HG03442 (cell line): ENCODE results near the gene SLCO3A1.
"Not testable (repeated sequence)": the region's sequence is repeated elsewhere in the genome, so short reads cannot be mapped to it uniquely, and the experiment has no call there.

Source experiments
- ATAC-seq: cut with Tn5 transposase; IDR thresholded peaks from one replicate; pipeline ENCODE4 v1.9.1; 2021; ENCODE audit warnings: mild to moderate bottlenecking, moderate library complexity; ENCODE audit not compliant: unreplicated experiment

Gene SLCO3A1

DNA sequence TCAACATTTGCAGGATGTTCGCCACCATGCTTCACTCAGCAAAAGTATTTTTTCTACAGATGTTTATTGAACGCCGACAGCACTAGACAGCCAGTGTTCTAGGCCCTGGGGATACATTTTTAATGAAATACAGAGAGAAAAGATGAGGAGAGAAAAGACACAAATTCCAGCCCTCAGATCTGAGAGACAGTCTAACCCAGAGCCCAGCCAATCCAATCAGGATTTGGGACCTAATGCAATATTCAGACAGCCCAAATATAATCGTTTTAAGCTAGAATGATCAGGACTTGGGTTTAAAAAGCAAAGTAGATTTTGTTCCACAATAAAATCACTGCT lies 174.8 kb downstream of the SLCO3A1 start:
- ATAC-seq: no peak

DNA sequence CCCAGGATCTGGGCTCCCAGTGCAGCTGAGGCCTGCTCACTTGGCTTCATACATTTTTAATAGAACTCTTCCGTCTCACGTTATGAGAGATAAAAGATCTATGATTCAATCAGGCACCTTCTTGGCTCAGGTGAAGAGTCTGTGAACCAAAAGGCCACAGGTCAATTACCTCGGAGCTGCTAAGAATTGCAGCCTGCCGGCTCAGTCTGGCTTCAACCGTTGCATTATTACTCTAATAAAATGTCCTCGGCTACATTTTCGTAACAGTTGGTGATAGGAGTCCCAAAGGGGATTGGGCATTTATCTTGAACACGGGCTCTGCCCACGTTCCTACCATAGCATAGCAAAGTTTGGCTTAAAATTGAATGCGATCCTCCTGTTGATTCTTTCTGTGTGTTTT lies 176.3 kb downstream of the SLCO3A1 start:
- ATAC-seq: no peak

DNA sequence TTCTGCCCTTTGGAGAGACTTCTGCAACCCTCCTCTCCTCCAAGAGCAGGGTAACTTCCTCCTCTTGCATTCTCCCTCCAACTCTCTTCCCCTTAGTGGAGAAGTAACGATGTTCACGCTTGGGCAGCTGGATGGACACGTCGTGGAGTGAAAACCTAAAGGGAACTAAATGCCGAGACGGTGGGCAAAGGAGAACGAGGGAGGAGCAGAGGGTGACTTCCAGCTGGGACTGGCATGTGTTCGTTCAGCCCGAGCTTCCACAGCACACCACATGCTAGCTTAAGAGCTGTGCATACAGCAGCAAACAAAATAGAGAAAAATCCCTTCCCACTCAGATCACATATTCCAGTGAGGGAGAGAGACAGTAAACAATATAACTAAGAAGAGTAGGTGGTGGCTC lies 179.8 kb downstream of the SLCO3A1 start:
- ATAC-seq: no peak

DNA sequence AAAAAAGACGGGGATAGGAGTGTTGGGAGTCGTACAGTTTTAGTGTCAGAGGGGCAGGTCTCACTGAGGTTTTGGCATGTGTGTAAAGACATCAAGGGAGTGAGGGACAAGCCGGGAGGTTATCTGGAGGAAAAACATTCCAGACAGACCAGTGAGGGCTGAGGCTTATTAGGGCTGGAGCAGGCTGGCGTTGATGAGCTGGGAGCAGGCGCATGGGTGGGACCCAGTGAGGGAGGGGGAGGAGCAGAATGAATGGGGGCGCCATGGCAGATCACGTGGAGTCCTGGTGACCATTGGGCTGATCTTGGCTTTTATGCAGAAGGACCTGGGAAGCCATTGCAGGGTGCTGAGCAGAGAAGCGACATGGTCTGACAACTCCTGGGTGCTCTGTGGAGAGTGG lies 180.2 kb downstream of the SLCO3A1 start:
- no peak for ATAC-seq

DNA sequence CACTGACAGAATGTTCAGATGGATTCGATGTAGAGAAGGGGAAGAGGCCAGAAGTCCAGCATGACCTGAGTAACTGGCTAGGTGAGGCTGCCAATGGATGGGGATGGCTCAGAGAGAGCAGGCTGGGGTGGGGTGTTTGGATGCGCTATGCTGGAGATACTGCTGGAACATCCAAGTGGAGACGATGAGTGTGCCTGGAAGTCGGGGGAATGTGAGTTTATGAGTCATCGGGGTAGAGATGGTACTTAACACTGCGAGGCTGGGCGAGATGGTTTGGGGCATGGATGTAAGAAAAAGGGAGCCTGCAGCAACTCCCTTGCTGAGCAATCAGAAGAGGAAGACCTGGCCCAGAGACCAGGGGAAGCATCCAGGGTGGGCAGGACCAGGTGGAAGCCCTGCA lies 180.7 kb downstream of the SLCO3A1 start:
- ATAC-seq: no peak

DNA sequence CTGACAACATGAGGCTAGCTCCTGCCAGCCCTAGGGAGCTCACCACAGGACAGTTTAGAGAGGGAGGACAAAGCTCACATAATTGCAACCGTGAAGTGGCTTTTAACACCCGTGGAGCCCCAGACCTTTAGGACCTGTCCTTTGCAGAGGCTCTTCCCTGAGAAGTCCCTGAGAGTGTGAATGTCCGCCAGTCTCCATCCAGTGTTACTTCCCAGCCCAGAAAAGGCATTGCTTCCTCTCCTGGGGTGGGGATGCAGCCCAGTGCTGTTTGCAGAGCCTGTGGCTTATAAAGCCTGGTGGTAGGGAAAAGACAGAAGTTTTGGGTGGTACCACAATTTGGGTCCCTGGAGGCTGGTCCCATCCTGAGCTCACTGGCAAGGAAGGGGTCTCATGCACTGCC lies 182.0 kb downstream of the SLCO3A1 start:
- ATAC-seq: no peak

DNA sequence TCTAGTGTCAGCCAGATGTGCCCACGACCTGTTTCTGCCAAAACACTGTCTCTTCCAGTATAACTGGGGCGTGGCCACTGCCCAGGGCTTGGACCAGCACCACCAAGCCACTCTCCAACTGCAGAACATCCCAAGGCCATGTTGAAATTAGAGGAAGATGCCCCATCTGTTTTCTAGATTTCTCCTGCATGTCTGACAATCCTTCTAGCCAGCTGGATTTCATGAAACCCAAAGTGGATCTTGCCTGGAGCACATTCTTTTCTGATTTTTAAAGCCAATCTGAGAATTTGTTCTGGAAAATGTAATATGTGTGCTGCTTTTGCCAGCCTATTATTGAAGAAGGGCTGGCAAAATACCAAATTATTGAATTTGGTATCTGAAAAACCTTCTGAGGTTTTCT lies 182.5 kb downstream of the SLCO3A1 start:
- ATAC-seq: no peak

DNA sequence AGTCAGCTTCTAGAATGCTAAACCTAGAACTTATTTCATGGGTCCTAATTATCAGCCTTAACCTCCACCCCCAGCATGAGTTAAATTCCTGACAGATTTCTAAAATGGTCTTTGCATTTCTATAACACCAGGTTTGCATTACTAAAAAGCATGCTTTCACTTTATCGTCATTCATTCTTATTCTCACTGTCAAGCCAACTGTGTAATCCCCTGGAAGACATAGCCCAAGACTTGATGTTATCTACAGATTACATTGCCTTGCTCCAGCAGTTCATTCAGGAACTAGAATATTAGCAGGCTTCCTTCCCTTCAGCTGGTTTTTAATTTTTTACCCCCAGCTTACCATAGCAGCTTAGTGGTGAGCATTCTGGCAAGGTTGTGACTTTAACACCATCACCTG lies 184.0 kb downstream of the SLCO3A1 start:
- ATAC-seq: no peak

DNA sequence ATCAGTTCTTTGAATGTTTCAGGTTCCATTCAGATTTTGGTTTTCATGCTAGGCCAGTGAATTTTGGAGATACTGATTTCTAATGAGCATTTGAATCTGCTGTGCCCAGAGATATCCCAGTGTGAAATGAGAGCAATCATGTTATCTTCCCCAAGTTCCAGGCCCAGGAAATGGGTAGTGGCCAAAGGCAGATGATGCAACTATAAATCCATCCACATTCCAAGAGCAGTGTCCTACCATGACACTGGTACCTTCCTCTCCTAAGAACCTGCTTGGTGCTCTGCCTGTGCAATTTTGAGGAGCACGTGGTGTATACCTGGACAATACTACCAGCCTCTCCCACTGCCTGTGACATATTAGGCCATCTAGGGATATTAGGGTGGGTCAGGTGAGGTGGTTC lies 186.8 kb downstream of the SLCO3A1 start:
- ATAC-seq: no peak

DNA sequence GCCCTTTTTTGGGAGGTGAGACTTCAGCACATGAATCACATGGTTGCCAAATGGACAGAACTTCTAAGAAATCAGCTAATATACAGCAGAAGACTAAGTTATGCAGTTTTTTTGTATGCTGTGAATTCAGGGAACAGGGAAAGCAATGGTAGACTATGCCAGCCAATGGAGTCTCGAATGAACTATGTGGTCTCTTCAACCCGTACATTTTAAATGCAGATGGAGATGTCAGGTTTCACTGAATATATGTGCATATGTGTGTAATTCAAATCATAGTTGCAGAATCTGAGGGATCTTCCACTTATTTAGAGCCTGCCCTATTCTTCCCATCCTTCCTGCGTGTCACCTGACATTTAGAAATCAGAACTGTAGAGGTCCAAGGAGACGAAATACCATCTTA lies 187.9 kb downstream of the SLCO3A1 start:
- ATAC-seq: no peak

DNA sequence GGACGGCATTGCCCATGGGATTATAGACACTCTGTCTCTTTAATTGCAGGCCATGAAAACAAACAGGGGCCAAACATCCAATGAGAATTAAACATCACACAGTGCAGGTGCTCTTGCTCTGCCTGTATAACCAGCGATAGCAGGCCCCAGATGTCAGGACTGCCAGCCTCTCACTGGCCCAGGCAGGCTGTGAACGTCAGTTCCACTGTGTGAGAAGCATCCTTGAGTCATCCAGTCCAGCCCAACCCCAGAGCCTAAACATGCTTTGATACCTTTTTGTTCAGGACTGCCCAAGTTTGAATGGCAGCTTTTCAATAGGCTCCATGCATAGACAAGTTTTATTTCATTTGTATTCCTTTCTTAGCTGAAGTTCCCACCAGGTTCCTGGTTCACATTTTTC lies 189.8 kb downstream of the SLCO3A1 start:
- ATAC-seq: no peak

DNA sequence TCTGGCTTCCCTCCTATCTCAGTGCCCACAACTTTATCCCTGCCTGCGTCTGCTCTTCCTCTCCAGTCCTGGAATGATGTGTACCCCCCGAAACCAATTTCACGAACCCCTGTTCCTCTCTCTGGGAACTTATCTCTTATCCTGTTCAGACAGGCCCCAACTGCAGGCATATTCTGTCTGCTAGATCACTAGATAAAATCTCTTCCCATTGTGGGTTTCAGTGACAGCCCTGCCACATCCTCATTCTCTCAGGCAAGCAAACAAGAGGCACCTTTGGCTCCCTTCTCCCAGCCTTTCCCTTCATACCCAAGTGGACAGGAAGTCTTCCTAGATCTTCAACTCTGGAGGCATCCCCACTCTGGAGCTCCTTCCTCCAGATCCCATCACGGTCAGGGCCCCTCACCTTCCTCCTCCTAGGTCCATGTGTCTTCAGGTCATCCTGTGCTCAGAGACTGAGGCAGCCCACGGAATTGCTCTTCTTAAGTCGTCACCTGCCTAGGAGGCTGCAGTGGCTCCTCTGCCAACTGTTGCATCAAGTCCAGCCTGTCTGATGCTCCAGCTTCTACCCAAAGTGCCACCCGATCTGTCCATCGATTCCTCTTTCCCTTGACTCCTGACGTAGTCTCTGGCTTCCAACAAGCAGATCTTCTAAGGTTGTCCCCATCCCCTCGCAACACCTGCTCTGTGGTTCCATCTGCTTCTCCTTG lies 190.8 kb downstream of the SLCO3A1 start:
- ATAC-seq: no peak

DNA sequence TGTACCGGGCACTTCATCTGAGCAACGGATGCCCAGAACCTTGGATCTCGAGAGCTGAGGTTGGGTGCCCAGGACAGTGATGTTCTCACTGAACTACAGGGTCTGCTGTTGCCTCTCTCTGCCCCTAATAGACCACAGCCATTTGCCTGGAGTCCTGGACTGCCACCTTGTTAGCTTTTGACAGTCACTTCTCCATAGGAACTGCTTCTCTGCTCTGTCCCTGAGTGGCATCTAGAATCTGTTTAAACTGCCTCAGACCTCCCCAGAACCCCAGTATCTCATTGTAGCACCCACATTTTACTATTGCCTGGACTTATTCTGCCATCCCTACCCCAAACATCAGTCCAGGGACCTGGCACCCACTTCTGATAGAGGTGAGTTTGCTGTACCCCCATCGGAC lies 194.4 kb downstream of the SLCO3A1 start:
- no peak for ATAC-seq

DNA sequence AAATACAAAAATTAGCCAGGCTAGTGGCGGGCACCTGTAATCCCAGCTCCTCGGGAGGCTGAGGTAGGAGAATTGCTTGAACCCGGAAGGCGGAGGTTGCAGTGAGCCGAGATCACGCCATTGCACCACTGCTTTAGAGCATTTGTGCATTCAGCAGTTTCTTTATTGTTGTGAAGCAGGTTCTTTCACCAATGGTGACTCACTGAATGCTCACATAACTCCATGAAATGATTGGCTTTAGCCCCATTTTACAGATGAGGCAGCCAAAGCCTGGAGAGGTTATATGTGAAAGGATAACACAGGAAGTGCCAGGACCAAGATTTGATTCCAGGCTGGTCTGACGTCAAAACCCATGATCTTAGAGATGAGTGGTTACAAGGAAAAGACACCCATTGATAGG lies 195.2 kb downstream of the SLCO3A1 start:
- no peak for ATAC-seq

DNA sequence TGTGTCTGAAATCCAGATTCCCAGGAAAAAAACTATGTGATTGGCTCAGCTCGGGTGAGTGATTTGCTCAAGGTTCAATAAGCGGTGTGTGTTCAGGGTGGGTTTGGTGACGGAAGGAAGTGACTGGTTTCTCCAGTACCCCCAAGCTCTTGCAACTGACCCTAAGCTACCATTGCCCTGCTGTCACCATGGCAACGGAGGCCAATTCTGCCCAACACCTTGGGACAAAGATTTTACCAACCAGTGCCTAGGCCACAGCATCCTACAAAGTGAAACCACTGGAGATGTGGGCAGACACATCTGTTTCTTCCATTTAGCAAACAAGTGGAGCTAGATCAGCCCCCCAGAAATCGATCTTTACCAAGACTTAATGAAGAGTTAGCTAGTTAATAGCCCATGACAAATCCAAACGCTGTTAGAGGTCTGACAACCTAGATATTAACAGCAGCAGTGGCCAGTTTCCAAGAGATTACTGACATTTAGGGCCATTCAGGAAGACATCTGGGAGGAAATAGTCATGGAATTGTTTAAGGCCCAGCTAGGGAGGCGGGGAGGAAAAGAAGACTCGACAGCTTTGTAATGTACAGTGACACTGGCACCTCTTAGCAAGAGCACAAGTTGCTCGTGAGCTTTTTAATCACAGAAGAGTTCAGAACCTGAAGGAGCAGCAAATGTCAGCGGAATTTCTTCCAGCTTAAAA lies 195.9 kb downstream of the SLCO3A1 start:
- no peak for ATAC-seq

DNA sequence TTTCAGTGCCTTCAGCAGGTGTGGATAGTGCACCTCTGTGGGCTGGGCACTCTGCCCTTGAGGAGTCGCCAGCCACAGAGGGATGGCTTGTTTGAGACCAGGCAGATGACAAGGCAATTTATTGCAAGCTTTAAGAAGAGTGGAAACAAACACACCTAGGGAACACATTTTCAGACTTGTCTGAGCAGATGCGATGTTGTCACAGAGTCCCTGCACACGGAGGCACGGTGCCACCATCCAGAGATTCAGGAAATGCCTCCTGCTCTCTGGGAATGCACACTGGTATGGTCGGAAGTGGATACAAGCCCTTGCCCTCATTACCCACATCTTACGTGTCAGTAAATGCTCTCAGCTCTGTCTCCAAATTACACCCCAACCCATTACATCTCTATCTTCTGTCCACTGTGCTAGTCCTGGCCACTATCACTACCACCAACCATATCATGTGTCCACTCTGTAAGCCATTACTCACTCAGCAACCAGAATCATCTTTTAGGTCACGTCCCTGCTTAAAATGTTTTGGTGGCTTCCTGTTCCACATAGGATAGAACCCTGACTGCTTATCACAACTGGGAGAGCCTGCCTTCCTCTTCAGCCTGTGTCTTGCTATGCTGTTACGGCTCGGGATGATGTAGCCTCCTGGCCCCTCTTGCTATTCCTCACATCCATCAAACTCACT lies 196.9 kb downstream of the SLCO3A1 start:
- no peak for ATAC-seq

DNA sequence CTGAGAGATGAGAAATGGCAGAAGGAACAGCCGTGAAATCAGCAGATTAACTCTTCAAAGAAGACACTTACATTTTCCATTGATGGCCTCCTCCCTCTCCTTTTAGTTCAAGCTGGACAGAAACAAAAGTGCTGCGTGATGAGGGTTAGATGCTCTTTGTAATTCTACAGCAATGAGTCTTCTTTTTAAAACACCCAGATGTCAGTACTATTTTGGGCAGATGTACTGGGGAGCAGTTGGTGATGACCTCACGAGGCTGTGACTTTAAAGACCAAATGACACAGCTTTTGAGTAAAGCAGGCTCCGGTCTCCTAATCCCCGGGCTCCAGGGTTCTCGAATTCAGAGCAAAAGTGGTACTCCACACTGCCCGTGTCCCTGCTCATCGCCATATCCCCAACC lies 198.2 kb downstream of the SLCO3A1 start:
- no peak for ATAC-seq

DNA sequence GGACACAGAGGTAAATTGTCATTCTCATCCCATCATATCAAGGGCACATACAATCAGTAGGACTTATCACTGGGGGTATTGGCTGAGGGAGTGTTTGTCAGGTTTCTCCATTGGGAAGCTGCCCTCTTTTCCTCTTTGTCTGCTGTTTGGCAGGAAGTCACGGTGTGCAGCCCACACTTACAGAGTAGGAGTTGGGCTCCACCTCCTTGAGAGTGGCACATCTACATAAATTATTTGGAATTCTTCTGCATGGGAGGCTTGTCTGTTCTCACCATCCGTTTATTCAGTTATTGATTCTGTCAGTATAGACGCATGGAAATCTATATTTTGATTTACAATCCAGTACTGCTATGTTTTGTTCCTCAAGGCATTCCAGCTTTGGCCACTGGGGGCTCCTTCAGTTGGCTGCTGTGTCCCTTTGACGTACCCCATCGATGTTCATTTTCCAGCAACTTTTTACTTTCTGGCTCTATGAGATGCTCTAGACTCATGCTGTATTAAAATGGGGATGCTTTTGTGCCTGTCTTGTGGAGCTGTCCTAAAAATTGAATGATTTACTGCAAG lies 200.3 kb downstream of the SLCO3A1 start:
- no peak for ATAC-seq

DNA sequence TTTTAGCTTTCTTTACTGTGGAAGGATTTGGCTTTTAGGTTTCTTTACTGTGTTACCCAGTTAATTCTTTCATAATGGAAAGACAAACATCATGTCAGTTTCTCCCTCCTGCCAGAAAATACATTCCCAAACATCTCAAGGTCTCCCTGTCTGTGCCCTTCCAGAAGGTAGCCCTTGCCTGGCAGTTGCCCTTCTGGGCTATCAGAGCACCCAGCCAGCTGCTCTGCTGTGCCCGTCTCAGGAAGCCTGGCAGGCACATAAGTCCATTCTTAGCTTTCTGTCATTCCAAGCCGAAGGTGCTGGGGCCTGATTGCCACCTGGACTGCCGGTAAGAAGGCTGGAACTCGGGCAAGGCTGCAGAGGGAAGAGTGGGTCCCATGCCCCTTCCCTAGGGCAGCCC lies 203.4 kb downstream of the SLCO3A1 start:
- ATAC-seq: no peak

DNA sequence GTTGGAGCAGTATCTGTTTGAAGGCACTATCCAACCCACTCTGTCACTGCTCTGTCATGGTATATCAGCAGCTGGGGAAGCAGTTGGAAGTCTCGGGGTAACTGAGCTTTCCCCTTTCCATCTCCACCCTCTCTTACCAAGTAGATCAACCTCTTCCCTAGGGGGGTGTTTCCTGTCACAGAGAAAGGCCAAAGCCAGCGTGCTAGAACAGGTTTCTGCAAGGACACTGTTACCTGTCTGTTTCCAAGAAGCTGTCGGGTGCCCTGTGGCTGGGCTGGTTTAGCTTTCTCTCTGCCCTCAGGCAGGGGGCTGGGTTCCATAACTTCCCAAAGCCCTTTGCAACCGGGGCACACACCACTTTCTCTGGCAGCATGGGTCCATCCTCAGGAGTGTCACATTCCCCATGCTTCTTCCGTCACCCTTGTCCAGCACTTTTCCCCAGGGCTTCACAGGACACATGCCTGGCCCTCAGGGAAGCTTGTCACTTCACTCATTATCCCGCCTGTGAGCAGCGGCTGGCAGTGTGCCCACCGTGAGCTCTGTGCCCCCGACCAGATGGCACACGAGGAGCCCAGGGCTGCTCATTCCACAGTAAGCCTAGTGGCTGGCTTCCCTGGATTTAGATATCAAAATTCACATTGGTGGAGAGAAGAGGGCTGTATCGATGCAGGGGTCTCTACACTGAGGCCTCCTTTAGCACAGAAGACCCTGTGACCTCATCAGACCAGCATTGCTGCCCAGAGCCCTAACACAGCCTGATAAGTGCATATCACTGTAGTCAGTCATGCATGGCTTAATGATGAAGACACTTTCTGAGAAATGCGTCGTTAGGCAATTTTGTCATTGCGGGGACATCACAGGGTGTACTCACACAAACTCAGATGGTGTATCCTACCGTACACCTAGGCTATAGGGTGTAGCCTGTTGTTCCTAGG lies 205.8 kb downstream of the SLCO3A1 start:
- ATAC-seq: no peak

DNA sequence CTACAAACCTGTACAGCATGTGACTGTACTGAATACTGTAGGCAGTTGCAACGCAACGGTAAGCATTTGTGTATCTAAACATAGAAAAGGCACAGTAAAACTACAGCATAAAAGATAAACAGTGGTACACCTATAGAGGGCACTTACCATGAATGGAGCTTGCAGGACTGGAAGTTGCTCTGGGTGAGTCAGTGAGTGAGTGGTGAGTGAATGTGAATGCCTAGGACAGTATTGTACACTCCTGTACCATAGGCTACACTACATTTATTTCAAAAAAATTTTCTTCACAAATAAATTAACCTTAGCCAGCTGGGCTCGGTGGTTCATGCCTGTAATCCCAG lies 206.4 kb downstream of the SLCO3A1 start:
- not testable (repeated sequence) for ATAC-seq
